Measurements from ENCODE around the gene FN3KRP.

The FN3KRP gene

DNA sequence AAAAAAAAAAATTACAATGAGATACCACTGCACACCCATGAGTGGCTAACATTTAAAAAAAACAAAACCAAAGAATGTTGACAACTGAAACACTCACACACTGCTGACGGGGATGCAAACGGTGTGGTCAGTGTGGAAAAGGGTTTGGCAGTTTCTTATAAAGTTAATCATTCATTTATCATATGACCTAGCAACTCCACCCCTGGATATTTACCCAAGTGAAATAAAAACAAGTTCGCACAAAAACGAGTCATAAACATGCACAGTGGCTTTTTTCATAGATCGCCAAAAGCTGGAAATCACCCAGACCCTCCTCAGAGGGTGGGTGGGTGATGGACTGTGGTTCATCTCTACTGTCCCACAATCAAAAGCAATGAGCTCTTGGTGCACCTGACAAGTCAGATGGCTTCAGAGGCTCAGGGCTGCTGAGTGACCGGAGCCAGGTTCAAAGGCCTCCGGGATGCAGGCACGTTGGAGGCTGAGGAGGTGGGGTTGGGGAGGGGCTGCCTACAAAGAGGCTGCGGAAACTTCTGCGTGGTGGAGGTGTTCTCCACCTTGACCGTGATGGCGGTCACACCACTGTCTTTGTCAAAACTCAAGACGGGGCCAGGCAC is 32.2 kb upstream of the FN3KRP start:
- Histone ChIP-seq H3K36me3 (replicated peaks; ENCODE audit: low read depth, low read length) (peaks cover 24% of the 10 kb centered on the region), H3K27me3 (ENCODE audit: low read depth, low read length) (no peaks in the 10 kb centered on the region), H3K4me1 (ENCODE audit: low read length) (peaks cover 62% of the 10 kb centered on the region), H3K4me3 (ENCODE audit: low read length) (peak overlapping the region; percentile 53), H3K4me2 (ENCODE audit: low read length) (peak overlapping the region; percentile 57), H3K9ac (ENCODE audit: low read length) (peak overlapping the region; percentile 46), H3K27ac (ENCODE audit: low read length) (peak overlapping the region; percentile 95), H3K9me3 (ENCODE audit: insufficient read depth, low read length) (peaks cover 7% of the 10 kb centered on the region; the same call in 1 of the 2 replicates), H4K20me1 (ENCODE audit: insufficient read depth, low read length) (no peaks in the 10 kb centered on the region), H3K79me2 (ENCODE audit: low read length) (peaks cover 8% of the 10 kb centered on the region; the same call in 1 of the 2 replicates), H2AFZ (ENCODE audit: low read depth, low read length) (no peak overlapping the region)
- TF ChIP-seq EZH2phosphoT487 (IDR thresholded peaks at IDR 0.05; ENCODE audit: low read depth), result no peak
- TF ChIP-seq, protein P1, sequence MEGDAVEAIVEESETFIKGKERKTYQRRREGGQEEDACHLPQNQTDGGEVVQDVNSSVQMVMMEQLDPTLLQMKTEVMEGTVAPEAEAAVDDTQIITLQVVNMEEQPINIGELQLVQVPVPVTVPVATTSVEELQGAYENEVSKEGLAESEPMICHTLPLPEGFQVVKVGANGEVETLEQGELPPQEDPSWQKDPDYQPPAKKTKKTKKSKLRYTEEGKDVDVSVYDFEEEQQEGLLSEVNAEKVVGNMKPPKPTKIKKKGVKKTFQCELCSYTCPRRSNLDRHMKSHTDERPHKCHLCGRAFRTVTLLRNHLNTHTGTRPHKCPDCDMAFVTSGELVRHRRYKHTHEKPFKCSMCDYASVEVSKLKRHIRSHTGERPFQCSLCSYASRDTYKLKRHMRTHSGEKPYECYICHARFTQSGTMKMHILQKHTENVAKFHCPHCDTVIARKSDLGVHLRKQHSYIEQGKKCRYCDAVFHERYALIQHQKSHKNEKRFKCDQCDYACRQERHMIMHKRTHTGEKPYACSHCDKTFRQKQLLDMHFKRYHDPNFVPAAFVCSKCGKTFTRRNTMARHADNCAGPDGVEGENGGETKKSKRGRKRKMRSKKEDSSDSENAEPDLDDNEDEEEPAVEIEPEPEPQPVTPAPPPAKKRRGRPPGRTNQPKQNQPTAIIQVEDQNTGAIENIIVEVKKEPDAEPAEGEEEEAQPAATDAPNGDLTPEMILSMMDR (IDR thresholded peaks at IDR 0.05; ENCODE audit: low read depth, low read length), result no peak

DNA sequence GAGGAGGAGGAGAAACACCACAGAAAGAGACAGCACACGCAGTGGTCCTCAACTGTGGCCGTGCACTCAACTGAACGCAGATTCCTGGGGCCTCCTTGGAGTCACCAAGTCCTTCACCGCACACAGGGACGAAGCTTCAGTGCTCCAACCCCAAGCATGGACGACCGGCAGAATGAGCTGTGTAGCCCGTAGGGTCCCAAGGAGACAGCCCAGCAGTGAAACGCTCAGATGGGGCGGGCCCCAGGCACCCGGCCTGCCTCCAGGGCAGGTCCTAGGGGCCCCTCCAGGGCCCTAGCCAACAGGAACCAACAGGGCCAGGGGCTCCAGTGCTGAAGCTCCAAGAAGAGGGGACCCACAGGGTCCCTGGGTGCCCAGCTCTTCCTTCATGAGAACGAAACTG is 31.2 kb upstream of the FN3KRP start:
- no peaks in the 10 kb centered on the region for H4K20me1 ChIP-seq (ENCODE audit: insufficient read depth, low read length)
- H2AFZ ChIP-seq (ENCODE audit: low read depth, low read length), result no peak overlapping the region
- H3K79me2 ChIP-seq (ENCODE audit: low read length), result no peaks in the 10 kb centered on the region
- peak overlapping the region; percentile 55 for H3K4me3 ChIP-seq (ENCODE audit: low read length)
- peaks cover 52% of the 10 kb centered on the region for H3K4me1 ChIP-seq (ENCODE audit: low read length)
- H3K9ac ChIP-seq (ENCODE audit: low read length), result peak overlapping the region; percentile 66; the same call in 1 of the 2 replicates
- peaks cover 7% of the 10 kb centered on the region; the same call in 1 of the 2 replicates for H3K9me3 ChIP-seq (ENCODE audit: insufficient read depth, low read length)
- peak overlapping the region; percentile 95 for H3K27ac ChIP-seq (ENCODE audit: low read length)
- peaks cover 17% of the 10 kb centered on the region for H3K36me3 ChIP-seq (replicated peaks; ENCODE audit: low read depth, low read length)
- peak overlapping the region; percentile 54 for H3K4me2 ChIP-seq (ENCODE audit: low read length)
- no peaks in the 10 kb centered on the region for H3K27me3 ChIP-seq (ENCODE audit: low read depth, low read length)
- TF ChIP-seq, protein P1 (IDR thresholded peaks at IDR 0.05; ENCODE audit: low read depth, low read length), result no peak
- TF ChIP-seq EZH2phosphoT487 (IDR thresholded peaks at IDR 0.05; ENCODE audit: low read depth), result no peak

DNA sequence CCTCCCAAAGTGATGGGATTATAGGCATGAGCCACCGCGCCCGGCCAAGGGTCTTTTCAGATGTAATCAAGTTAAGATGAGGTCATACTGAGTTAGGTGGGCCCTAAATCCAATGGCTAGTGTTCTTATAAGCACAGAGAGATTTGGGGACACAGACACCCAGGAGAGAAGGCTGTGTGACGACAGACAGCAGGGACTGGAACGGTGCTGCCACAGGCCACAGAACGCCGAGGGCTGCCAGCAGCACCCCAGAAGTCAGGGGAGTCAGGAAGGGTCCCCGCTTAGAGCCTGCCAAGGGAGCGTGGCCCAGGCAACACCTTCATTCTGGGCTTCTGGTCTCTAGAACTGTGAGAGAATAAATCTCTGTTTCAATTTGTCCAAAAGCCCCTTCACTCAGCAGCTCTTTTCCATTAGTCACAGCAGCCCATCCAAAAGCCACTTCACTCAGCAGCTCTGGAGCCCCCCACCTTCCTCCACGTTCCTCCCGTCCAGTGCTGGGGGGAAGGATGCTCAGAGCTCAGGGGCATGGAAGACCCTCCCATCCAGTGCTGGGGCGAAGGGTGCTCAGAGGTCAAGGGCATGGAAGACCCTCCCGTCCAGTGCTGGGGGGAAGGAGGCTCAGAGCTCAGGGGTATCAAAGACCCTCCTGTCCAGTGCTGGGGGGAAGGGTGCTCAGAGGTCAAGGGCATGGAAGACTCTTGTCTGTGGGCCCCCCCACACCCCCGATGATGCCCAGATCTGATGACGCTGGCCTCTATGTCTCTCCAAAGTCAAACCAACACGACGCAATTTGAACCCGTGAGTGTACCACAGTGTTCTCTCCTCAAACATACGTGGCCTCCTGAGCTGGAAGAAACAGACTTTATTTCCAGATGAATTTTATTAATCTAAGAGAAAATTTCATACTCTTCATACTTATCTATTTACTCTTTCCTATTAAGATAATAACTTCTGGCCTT is 29.9 kb upstream of the FN3KRP start:
- Histone ChIP-seq H2AFZ (ENCODE audit: low read depth, low read length) (0 out of 2 replicates have a peak overlapping the region, but pooled peaks have one; percentile 23), H4K20me1 (ENCODE audit: insufficient read depth, low read length) (no peaks in the 10 kb centered on the region), H3K27me3 (ENCODE audit: low read depth, low read length) (no peaks in the 10 kb centered on the region), H3K4me3 (ENCODE audit: low read length) (peak overlapping the region; percentile 36), H3K9me3 (ENCODE audit: insufficient read depth, low read length) (peaks cover 3% of the 10 kb centered on the region; the same call in 1 of the 2 replicates), H3K4me2 (ENCODE audit: low read length) (peak overlapping the region; percentile 65), H3K79me2 (ENCODE audit: low read length) (no peaks in the 10 kb centered on the region), H3K27ac (ENCODE audit: low read length) (peak overlapping the region; percentile 95), H3K4me1 (ENCODE audit: low read length) (peaks cover 59% of the 10 kb centered on the region), H3K36me3 (replicated peaks; ENCODE audit: low read depth, low read length) (peaks cover 12% of the 10 kb centered on the region), H3K9ac (ENCODE audit: low read length) (peak overlapping the region; percentile 61)
- TF ChIP-seq EZH2phosphoT487 (IDR thresholded peaks at IDR 0.05; ENCODE audit: low read depth), result no peak
- TF ChIP-seq, protein P1 (IDR thresholded peaks at IDR 0.05; ENCODE audit: low read depth, low read length), result no peak

DNA sequence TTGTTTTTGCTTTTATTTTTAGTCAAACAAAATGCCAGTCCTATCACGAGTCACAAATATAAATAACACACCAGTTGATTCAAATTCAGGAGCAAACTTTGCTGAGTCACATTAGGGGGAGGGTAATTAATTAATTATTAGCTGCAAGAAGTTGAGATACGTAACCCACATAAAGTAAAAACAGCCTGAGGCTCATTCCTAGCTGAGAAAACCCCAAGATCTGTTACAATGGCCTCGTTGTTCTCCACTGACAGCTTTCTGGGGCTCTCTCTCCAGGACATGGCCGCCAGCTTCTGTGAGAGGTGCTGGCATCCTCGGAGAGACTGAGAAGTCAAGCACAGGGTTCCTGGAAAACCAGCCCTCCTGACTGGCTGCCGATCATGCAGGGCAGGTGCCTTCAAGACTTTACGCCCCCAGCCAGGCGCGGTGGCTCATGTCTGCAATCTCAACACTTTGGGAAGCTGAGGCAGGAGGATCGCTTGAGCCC is 29.1 kb upstream of the FN3KRP start:
- peak overlapping the region; percentile 29; the same call in 1 of the 2 replicates for H2AFZ ChIP-seq (ENCODE audit: low read depth, low read length)

More for the DNA sequence above, 29.1 kb upstream of the FN3KRP start:
- peak overlapping the region; percentile 95 for H3K27ac ChIP-seq (ENCODE audit: low read length)
- TF ChIP-seq, protein P1 (IDR thresholded peaks at IDR 0.05; ENCODE audit: low read depth, low read length), result no peak
- TF ChIP-seq EZH2phosphoT487 (IDR thresholded peaks at IDR 0.05; ENCODE audit: low read depth), result no peak
- peak overlapping the region; percentile 36 for H3K4me3 ChIP-seq (ENCODE audit: low read length)
- no peaks in the 10 kb centered on the region for H3K79me2 ChIP-seq (ENCODE audit: low read length)
- H3K36me3 ChIP-seq (replicated peaks; ENCODE audit: low read depth, low read length), result peaks cover 9% of the 10 kb centered on the region
- H3K9me3 ChIP-seq (ENCODE audit: insufficient read depth, low read length), result no peaks in the 10 kb centered on the region
- peak overlapping the region; percentile 65 for H3K4me2 ChIP-seq (ENCODE audit: low read length)
- no peaks in the 10 kb centered on the region for H3K27me3 ChIP-seq (ENCODE audit: low read depth, low read length)
- peak overlapping the region; percentile 61 for H3K9ac ChIP-seq (ENCODE audit: low read length)
- H3K4me1 ChIP-seq (ENCODE audit: low read length), result peaks cover 59% of the 10 kb centered on the region
- no peaks in the 10 kb centered on the region for H4K20me1 ChIP-seq (ENCODE audit: insufficient read depth, low read length)

All from OCI-LY3 (cell line).